NCI-H748 (cell line): ENCODE measurements around the gene FMC1.

Experiments
- DNase-seq: peaks from one replicate; lab custom pipeline; 2025; ENCODE audit not compliant: unreplicated experiment; lab: John Stamatoyannopoulos, UW

The FMC1 gene

GRCh38 chr7:139370943-139371313 lies 29.8 kb downstream of the FMC1 start:
- no peak for DNase-seq

- DNase-seq, result no peak
Measured at GRCh38 chr7:139374246-139374645, 33.1 kb downstream of the FMC1 start.

- DNase-seq, result no peak
Measured at GRCh38 chr7:139382439-139382838, 41.3 kb downstream of the FMC1 start.

GRCh38 chr7:139384611-139385010 lies 43.5 kb downstream of the FMC1 start:
- DNase-seq, result no peak

GRCh38 chr7:139387594-139387993 lies 46.5 kb downstream of the FMC1 start:
- no peak for DNase-seq

GRCh38 chr7:139389091-139389490 lies 48.0 kb downstream of the FMC1 start:
- no peak for DNase-seq

- DNase-seq, result no peak
Measured at GRCh38 chr7:139389774-139390173, 48.6 kb downstream of the FMC1 start.

GRCh38 chr7:139393621-139394211 lies 52.6 kb downstream of the FMC1 start:
- DNase-seq, result no peak

GRCh38 chr7:139394540-139394939 lies 53.4 kb downstream of the FMC1 start:
- DNase-seq, result no peak
